Activated naive CD4-positive, alpha-beta T cell treated with anti-CD3 and anti-CD28 coated beads for 36 hours (primary cell): ENCODE data around the gene SYNGR1. TPM values are rescaled to one million over a fixed set of nuclear protein-coding genes. Genes with fewer than 3 reads are reported as not detected.

Experiments used
- CTCF ChIA-PET: fragments of 350-600 bp; sonication (Branson Sonifier 250); formaldehyde crosslinking; loops from one replicate; lab custom pipeline; 2021; ENCODE audit warnings: antibody characterized with exemption; lab: Charles Lee
- DNase-seq: peaks from one replicate; pipeline ENCODE4 v3.0.0-alpha.2; 2020
- H3K27ac Mint-ChIP-seq: one replicate; pipeline ENCODE4 v1.8.0; 2021; ENCODE audit warnings: mild to moderate bottlenecking, mixed read lengths
- H3K27me3 Mint-ChIP-seq: one replicate; pipeline ENCODE4 v1.8.0; 2021; ENCODE audit warnings: low read depth, mixed read lengths
- H3K36me3 Mint-ChIP-seq: one replicate; pipeline ENCODE4 v1.8.0; 2021; ENCODE audit warnings: low read depth, mixed read lengths
- H3K4me1 Mint-ChIP-seq: one replicate; pipeline ENCODE4 v1.8.0; 2021; ENCODE audit warnings: low read depth, mixed read lengths
- H3K4me3 Mint-ChIP-seq: one replicate; pipeline ENCODE4 v1.8.0; 2021; ENCODE audit warnings: mild to moderate bottlenecking, moderate library complexity, mixed read lengths
- H3K9me3 Mint-ChIP-seq: one replicate; pipeline ENCODE4 v1.8.0; 2021; ENCODE audit warnings: mixed read lengths
- intact Hi-C: fragments of 100-400 bp; cut with micrococcal nuclease; formaldehyde crosslinking; loops from one replicate; pipeline ENCODE4 v1.15.1; 2023
- total RNA-seq, 2 experiments: library from RNA; stranded (reverse); gene quantifications; one replicate each; pipeline ENCODE4 v1.2.3, GENCODE V29; 2021

Gene SYNGR1
- total RNA-seq, 2 experiments from 2014 or later: 0.27 to 0.29 TPM

GRCh38 chr22:39367035-39367434, 17.2 kb downstream of the SYNGR1 start:
- CTCF ChIA-PET: interaction anchor here (0.6 kb wide), 1 partner anchor 410 kb away, joined by 3 read pairs; no protein-coding TSS in a partner anchor
- H3K4me3 Mint-ChIP-seq: no peak overlapping the region
- H3K27me3 Mint-ChIP-seq: no peaks in the 10 kb centered on the region
- H3K36me3 Mint-ChIP-seq: no peaks in the 10 kb centered on the region
- intact Hi-C loops: no loop called here
- no peaks in the 10 kb centered on the region for H3K9me3 Mint-ChIP-seq
- H3K4me1 Mint-ChIP-seq: no peaks in the 10 kb centered on the region
- DNase-seq: no peak
- H3K27ac Mint-ChIP-seq: no peak overlapping the region

- CTCF ChIA-PET: no interaction called here
- no peaks in the 10 kb centered on the region for H3K9me3 Mint-ChIP-seq
- H3K4me1 Mint-ChIP-seq: no peaks in the 10 kb centered on the region
- no peaks in the 10 kb centered on the region for H3K27me3 Mint-ChIP-seq
- no peaks in the 10 kb centered on the region for H3K36me3 Mint-ChIP-seq
- H3K27ac Mint-ChIP-seq: no peak overlapping the region
- no peak for DNase-seq
- no peak overlapping the region for H3K4me3 Mint-ChIP-seq
- intact Hi-C loops: no loop called here
Observed at GRCh38 chr22:39368461-39368911, 18.7 kb downstream of the SYNGR1 start.

- DNase-seq: no peak
- Mint-ChIP-seq H3K36me3 (no peaks in the 10 kb centered on the region), H3K9me3 (no peaks in the 10 kb centered on the region), H3K27ac (no peak overlapping the region), H3K4me1 (no peaks in the 10 kb centered on the region), H3K4me3 (no peak overlapping the region), H3K27me3 (no peaks in the 10 kb centered on the region)
- CTCF ChIA-PET: no interaction called here
- intact Hi-C loops: no loop called here
Observed at GRCh38 chr22:39369186-39369585, 19.4 kb downstream of the SYNGR1 start.

GRCh38 chr22:39369586-39369985, 19.8 kb downstream of the SYNGR1 start:
- no peaks in the 10 kb centered on the region for H3K27me3 Mint-ChIP-seq
- H3K4me3 Mint-ChIP-seq: no peak overlapping the region
- no peaks in the 10 kb centered on the region for H3K36me3 Mint-ChIP-seq
- H3K9me3 Mint-ChIP-seq: no peaks in the 10 kb centered on the region
- intact Hi-C loops: no loop called here
- no peak overlapping the region for H3K27ac Mint-ChIP-seq
- CTCF ChIA-PET: interaction anchor here (0.7 kb wide), 1 partner anchor 53 kb away, joined by 4 read pairs; no protein-coding TSS in a partner anchor
- DNase-seq: no peak
- H3K4me1 Mint-ChIP-seq: no peaks in the 10 kb centered on the region

- intact Hi-C loops: no loop called here
- CTCF ChIA-PET: no interaction called here
- H3K4me1 Mint-ChIP-seq: no peaks in the 10 kb centered on the region
Observed at GRCh38 chr22:39371732-39372131, 21.9 kb downstream of the SYNGR1 start.

GRCh38 chr22:39374191-39374590, 24.4 kb downstream of the SYNGR1 start:
- no peaks in the 10 kb centered on the region for H3K36me3 Mint-ChIP-seq
- H3K4me1 Mint-ChIP-seq: no peaks in the 10 kb centered on the region
- no peaks in the 10 kb centered on the region for H3K9me3 Mint-ChIP-seq
- CTCF ChIA-PET: no interaction called here
- H3K27me3 Mint-ChIP-seq: no peaks in the 10 kb centered on the region
- intact Hi-C loops: no loop called here
- no peak for DNase-seq
- H3K4me3 Mint-ChIP-seq: no peak overlapping the region
- H3K27ac Mint-ChIP-seq: no peak overlapping the region

More at GRCh38 chr22:39371732-39372131, 21.9 kb downstream of the SYNGR1 start:
- no peaks in the 10 kb centered on the region for H3K36me3 Mint-ChIP-seq
- DNase-seq: no peak
- no peaks in the 10 kb centered on the region for H3K27me3 Mint-ChIP-seq
- H3K27ac Mint-ChIP-seq: no peak overlapping the region
- H3K9me3 Mint-ChIP-seq: no peaks in the 10 kb centered on the region
- no peak overlapping the region for H3K4me3 Mint-ChIP-seq

- Mint-ChIP-seq H3K4me3 (no peak overlapping the region), H3K27ac (no peak overlapping the region), H3K4me1 (no peaks in the 10 kb centered on the region), H3K36me3 (no peaks in the 10 kb centered on the region), H3K27me3 (no peaks in the 10 kb centered on the region), H3K9me3 (no peaks in the 10 kb centered on the region)
- intact Hi-C loops: no loop called here
- CTCF ChIA-PET: no interaction called here
- no peak for DNase-seq
Observed at GRCh38 chr22:39374801-39375200, 25.0 kb downstream of the SYNGR1 start.

- H3K9me3 Mint-ChIP-seq: no peaks in the 10 kb centered on the region
- no peak for DNase-seq
- intact Hi-C loops: no loop called here
- H3K27me3 Mint-ChIP-seq: no peaks in the 10 kb centered on the region
- no peaks in the 10 kb centered on the region for H3K36me3 Mint-ChIP-seq
- H3K27ac Mint-ChIP-seq: no peak overlapping the region
- no peaks in the 10 kb centered on the region for H3K4me1 Mint-ChIP-seq
- H3K4me3 Mint-ChIP-seq: no peak overlapping the region
- CTCF ChIA-PET: no interaction called here
Observed at GRCh38 chr22:39375646-39376045, 25.9 kb downstream of the SYNGR1 start.

GRCh38 chr22:39379756-39380730, 30.3 kb downstream of the SYNGR1 start:
- no peak for DNase-seq
- no peaks in the 10 kb centered on the region for H3K27me3 Mint-ChIP-seq
- CTCF ChIA-PET: interaction anchor here (0.6 to 1.5 kb wide), 3 partner anchors 35 to 209 kb away, joined by 3 to 5 read pairs (median 5); no protein-coding TSS in a partner anchor
- no peaks in the 10 kb centered on the region for H3K9me3 Mint-ChIP-seq
- no peaks in the 10 kb centered on the region for H3K4me1 Mint-ChIP-seq
- no peaks in the 10 kb centered on the region for H3K36me3 Mint-ChIP-seq
- intact Hi-C loops: no loop called here
- H3K27ac Mint-ChIP-seq: no peak overlapping the region
- H3K4me3 Mint-ChIP-seq: no peak overlapping the region

DNA sequence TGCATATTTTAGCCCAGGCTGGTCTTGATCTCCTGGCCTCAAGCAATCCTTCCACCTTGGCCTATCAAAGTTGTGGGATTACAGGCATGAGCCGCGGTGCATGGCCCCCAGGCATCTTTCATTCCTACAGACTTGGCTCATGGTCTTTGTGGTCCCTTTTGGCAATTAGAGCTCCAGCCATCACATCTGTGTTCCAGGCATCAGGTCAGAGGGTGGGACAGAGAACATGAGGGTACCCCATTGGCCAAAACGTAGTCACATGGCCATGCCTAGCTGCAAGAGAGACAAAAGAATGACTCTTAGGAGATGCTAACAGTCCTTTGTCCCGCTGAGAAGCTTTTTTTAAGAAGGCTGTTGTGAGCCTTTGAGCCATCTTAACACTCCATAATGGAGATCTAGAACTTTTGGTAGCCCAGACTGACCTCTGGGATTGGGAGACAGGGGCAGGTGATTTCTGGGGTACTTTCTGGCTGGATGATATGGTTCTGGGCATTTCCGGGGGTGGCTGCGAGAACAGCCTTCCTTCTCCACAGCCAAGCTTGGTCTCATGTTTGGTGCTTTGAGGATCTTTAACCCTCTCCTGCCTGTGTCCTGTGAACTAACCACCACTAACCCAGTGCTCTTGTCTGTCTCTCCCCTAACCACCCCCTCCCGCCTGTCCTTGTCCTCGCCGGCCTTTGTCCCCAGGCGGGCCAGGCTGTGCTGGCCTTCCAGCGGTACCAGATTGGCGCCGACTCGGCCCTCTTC, 31.4 kb downstream of the SYNGR1 start:
- Mint-ChIP-seq H3K27ac (no peak overlapping the region), H3K36me3 (no peaks in the 10 kb centered on the region), H3K4me1 (no peaks in the 10 kb centered on the region), H3K27me3 (no peaks in the 10 kb centered on the region), H3K4me3 (no peak overlapping the region), H3K9me3 (no peaks in the 10 kb centered on the region)
- no peak for DNase-seq
- CTCF ChIA-PET: interaction anchor here (1.5 kb wide), 1 partner anchor 210 kb away, joined by 5 read pairs; no protein-coding TSS in a partner anchor
- intact Hi-C loops: no loop called here

DNA sequence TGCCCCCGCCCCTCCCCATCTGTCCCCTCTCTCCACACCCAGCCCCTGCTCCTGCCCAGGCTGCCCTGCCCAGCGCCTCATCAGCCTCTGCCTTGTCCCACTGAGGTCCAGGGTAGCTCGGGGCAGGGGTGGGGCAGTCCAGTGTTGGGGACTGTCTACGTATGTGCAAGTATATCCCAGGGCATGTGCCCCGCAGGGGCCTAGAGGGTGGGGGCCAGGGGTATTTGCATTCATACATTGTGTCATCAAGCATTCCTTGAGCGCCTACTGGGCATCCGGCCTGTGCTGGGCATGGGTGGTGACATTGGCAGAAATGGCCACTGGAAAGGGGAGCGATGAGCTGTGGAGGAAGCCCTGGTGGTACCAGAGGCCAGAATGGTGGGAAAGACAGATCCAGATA, 32.1 kb downstream of the SYNGR1 start:
- Mint-ChIP-seq H3K27ac (no peak overlapping the region), H3K27me3 (no peaks in the 10 kb centered on the region), H3K36me3 (no peaks in the 10 kb centered on the region), H3K4me1 (peaks cover 1% of the 10 kb centered on the region), H3K4me3 (no peak overlapping the region), H3K9me3 (no peaks in the 10 kb centered on the region)
- intact Hi-C loops: no loop called here
- no peak for DNase-seq
- CTCF ChIA-PET: interaction anchor here (1.5 kb wide), 1 partner anchor 211 kb away, joined by 5 read pairs; no protein-coding TSS in a partner anchor

DNA sequence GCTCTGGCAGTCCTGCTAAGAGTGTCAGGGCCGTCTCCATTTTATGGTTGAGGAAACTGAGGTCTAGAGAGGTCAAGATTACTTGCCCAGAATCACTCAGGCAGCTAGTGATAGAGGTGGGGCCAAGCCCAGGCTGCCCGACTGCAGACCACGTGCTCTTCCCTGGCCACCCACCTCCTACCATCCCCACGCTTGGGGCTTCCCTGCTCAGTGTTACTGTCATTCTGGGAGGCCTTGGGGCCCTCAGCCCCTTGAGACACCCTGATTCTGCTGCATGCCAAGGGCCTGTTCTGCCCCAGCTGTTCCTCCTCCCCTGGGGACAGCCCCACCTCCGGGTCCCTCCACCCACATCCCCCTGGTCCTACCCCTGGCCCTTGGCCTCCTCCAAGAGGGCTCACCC, 32.6 kb downstream of the SYNGR1 start:
- no peaks in the 10 kb centered on the region for H3K9me3 Mint-ChIP-seq
- H3K27ac Mint-ChIP-seq: no peak overlapping the region
- intact Hi-C loops: no loop called here

More for the DNA sequence above, 32.6 kb downstream of the SYNGR1 start:
- H3K4me1 Mint-ChIP-seq: peaks cover 6% of the 10 kb centered on the region
- CTCF ChIA-PET: no interaction called here
- no peaks in the 10 kb centered on the region for H3K27me3 Mint-ChIP-seq
- H3K4me3 Mint-ChIP-seq: no peak overlapping the region
- peaks cover under 1% of the 10 kb centered on the region for H3K36me3 Mint-ChIP-seq
- DNase-seq: no peak
